HepG2 (cell line): ENCODE measurements around the gene C5orf24. TPM values are rescaled to one million over a fixed set of nuclear protein-coding genes. Genes with fewer than 3 reads are reported as not detected.

ENCODE experiments used
- ARID4A ChIP-seq: sonication (generic); formaldehyde crosslinking; IDR thresholded peaks from 2 replicates; pipeline ENCODE4 v1.5.0; 2020; ENCODE audit warnings: mild to moderate bottlenecking, missing genetic modification reagents, borderline replicate concordance
- CREBL2 ChIP-seq: sonication (generic); formaldehyde crosslinking; IDR thresholded peaks from 2 replicates; pipeline ENCODE4 v1.8.1; 2023; ENCODE audit warnings: missing genetic modification reagents, mild to moderate bottlenecking, borderline replicate concordance
- ETV6 ChIP-seq: sonication (generic); formaldehyde crosslinking; conservative IDR thresholded peaks from 2 replicates; pipeline ENCODE4 v1.4.0; 2020; ENCODE audit warnings: missing genetic modification reagents
- IKZF1 ChIP-seq: fragments of 450-650 bp; IDR thresholded peaks from 2 replicates; pipeline ENCODE4 v1.7.1; 2016
- MAX ChIP-seq: IDR thresholded peaks from 2 replicates; pipeline ENCODE4 v1.6.1; 2012; ENCODE audit warnings: inconsistent platforms
- NFIC ChIP-seq: IDR thresholded peaks from 2 replicates; pipeline ENCODE4 v1.6.1; 2012; ENCODE audit warnings: mild to moderate bottlenecking, low read length, inconsistent platforms
- POGK ChIP-seq: sonication (generic); formaldehyde crosslinking; conservative IDR thresholded peaks from 2 replicates; pipeline ENCODE4 v1.8.0; 2022; ENCODE audit warnings: mild to moderate bottlenecking, moderate library complexity, missing genetic modification reagents
- REST ChIP-seq, 2 experiments: IDR thresholded peaks; 2 replicates each; pipeline ENCODE4 v1.6.1; 2011 to 2012; ENCODE audit warnings: low read length in 2 of 2, borderline replicate concordance in 1 of 2, low read depth in 1 of 2, mild to moderate bottlenecking in 1 of 2, moderate library complexity in 1 of 2
- STAT6 ChIP-seq: sonication (generic); formaldehyde crosslinking; IDR thresholded peaks from 2 replicates; pipeline ENCODE4 v1.4.0; 2020; ENCODE audit warnings: missing genetic modification reagents, mild to moderate bottlenecking, borderline replicate concordance
- THAP11 ChIP-seq: IDR thresholded peaks from 2 replicates; pipeline ENCODE4 v1.6.1; 2016; ENCODE audit warnings: missing biosample characterization, missing genetic modification reagents
- ZKSCAN5 ChIP-seq: sonication (generic); formaldehyde crosslinking; IDR thresholded peaks from 2 replicates; pipeline ENCODE4 v1.5.1; 2020; ENCODE audit warnings: mild to moderate bottlenecking, missing genetic modification reagents
- ZNF225 ChIP-seq: sonication (generic); formaldehyde crosslinking; IDR thresholded peaks from 2 replicates; pipeline ENCODE4 v1.4.0; 2020; ENCODE audit warnings: mild to moderate bottlenecking, missing genetic modification reagents
- polyA plus RNA-seq, 8 experiments: library from polyadenylated mRNA; depleted of rRNA in 3 of 8; stranded (reverse) in 7 of 8; unstranded in 1 of 8; fragments of >200 nt; fragmentation: Illumina TruSeq in 4 of 8; extraction: Trizol in 4 of 8; gene quantifications; 2 replicates each; pipeline versions ENCODE4 v1.2.1 to v1.2.3, GENCODE V29; 2011 to 2016; ENCODE audit warnings: low read depth in 4 of 8, missing spikeins in 1 of 8, mixed read lengths in 1 of 8; ENCODE audit not compliant: insufficient read depth in 1 of 8
- total RNA-seq, 5 experiments: library from RNA; depleted of rRNA; stranded (reverse); fragments of >200 nt; fragmentation: Illumina TruSeq; extraction: Trizol; gene quantifications; 2 replicates each; pipeline ENCODE4 v1.2.3, GENCODE V29; 2016; ENCODE audit warnings: low read depth in 1 of 5

Gene C5orf24
- total and polyA plus RNA-seq, 2 of the 13 experiments (the other 11 are each of a cell fraction or from before 2014, with no cell fraction given), result 34.6 to 41.5 TPM

- TF ChIP-seq REST (IDR thresholded peaks at IDR 0.05; ENCODE audit: borderline replicate concordance in 1 of 2, low read depth in 1 of 2, low read length in 2 of 2) (no peak), ZNF225 (CRISPR knock-in tag) (peak; percentile 88), ETV6 (peak; percentile 93), NFIC (no peak), THAP11 (CRISPR knock-in tag) (peak; percentile 88), CREBL2 (CRISPR knock-in tag) (0 out of 2 replicates have a peak, but pooled peaks have one; percentile 70), ARID4A (CRISPR knock-in tag) (peak; percentile 92), IKZF1 (no peak), ZKSCAN5 (no peak), MAX (peak; percentile 95), POGK (peak; percentile 82), STAT6 (peak; percentile 79; the same call in 1 of the 2 replicates)
Measured at GRCh38 chr5:134845852-134846640, at the start of gene C5orf24 (continued).
